Spleen (tissue), 7 donors: ENCODE data around the gene CNKSR3.

Experiments used
- POLR2AphosphoS5 ChIP-seq, 3 donors: sonication (generic); formaldehyde crosslinking; IDR thresholded peaks; one replicate each; pipeline ENCODE4 v1.5.1; 2017; ENCODE audit warnings: antibody characterized with exemption in 3 of 3
- TF ChIP-seq, protein P1 (sequence below), 11 experiments: fragments of 200-600 bp in 7 of 11; fragments of 450-650 bp in 4 of 11; sonication (generic) in 4 of 11; IDR thresholded peaks in 8 of 11; conservative IDR thresholded peaks in 3 of 11; 1 replicate in 7 of 11; 2 replicates in 4 of 11; pipeline versions ENCODE4 v1.4.0 to v1.8.0; 2016 to 2021; ENCODE audit warnings: antibody characterized with exemption in 11 of 11, inconsistent platforms in 4 of 11, mild to moderate bottlenecking in 1 of 11
- donor health status: DM: no; HTN: no; CAD: no; lungs with moderate emphysema.
- donor health status: DM: no; HTN: no; CAD: no.
- donor health status: DM: no; HTN: no; CAD: no.

GRCh38 chr6:154347981-154348380 is 162.5 kb downstream of the CNKSR3 start:
- no peak for TF ChIP-seq POLR2AphosphoS5 (IDR thresholded peaks at IDR 0.05)
- TF ChIP-seq, protein P1, sequence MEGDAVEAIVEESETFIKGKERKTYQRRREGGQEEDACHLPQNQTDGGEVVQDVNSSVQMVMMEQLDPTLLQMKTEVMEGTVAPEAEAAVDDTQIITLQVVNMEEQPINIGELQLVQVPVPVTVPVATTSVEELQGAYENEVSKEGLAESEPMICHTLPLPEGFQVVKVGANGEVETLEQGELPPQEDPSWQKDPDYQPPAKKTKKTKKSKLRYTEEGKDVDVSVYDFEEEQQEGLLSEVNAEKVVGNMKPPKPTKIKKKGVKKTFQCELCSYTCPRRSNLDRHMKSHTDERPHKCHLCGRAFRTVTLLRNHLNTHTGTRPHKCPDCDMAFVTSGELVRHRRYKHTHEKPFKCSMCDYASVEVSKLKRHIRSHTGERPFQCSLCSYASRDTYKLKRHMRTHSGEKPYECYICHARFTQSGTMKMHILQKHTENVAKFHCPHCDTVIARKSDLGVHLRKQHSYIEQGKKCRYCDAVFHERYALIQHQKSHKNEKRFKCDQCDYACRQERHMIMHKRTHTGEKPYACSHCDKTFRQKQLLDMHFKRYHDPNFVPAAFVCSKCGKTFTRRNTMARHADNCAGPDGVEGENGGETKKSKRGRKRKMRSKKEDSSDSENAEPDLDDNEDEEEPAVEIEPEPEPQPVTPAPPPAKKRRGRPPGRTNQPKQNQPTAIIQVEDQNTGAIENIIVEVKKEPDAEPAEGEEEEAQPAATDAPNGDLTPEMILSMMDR (IDR thresholded peaks at IDR 0.05 in 8 of 11, conservative IDR thresholded peaks at IDR 0.05 in 3 of 11): no peak
